ENCODE data around the gene KBTBD13.

Gene KBTBD13

GRCh38 chr15:65077981-65078352 is 1.4 kb downstream of the KBTBD13 start:
- DNase-seq (ENCODE audit: extremely low read depth, low read depth): no peak

GRCh38 chr15:65079580-65079979 is 3.0 kb downstream of the KBTBD13 start:
- DNase-seq (ENCODE audit: extremely low read depth, low read depth): no peak
- no peak for TF ChIP-seq CTCF (IDR thresholded peaks at IDR 0.05; ENCODE audit: low read depth, low read length)

More at GRCh38 chr15:65077981-65078352, 1.4 kb downstream of the KBTBD13 start:
- peak; percentile 75 for TF ChIP-seq CTCF (IDR thresholded peaks at IDR 0.05; ENCODE audit: low read depth, low read length)

GRCh38 chr15:65081270-65081669 is 4.7 kb downstream of the KBTBD13 start:
- DNase-seq (ENCODE audit: extremely low read depth, low read depth): no peak
- TF ChIP-seq CTCF (IDR thresholded peaks at IDR 0.05; ENCODE audit: low read depth, low read length): no peak

- no peak for DNase-seq (ENCODE audit: extremely low read depth, low read depth)
- TF ChIP-seq CTCF (IDR thresholded peaks at IDR 0.05; ENCODE audit: low read depth, low read length): no peak
These were observed 5.2 kb downstream of the KBTBD13 start for GRCh38 chr15:65081758-65082157.

GRCh38 chr15:65082303-65082953 is 5.9 kb downstream of the KBTBD13 start:
- no peak for TF ChIP-seq CTCF (IDR thresholded peaks at IDR 0.05; ENCODE audit: low read depth, low read length)
- no peak for DNase-seq (ENCODE audit: extremely low read depth, low read depth)

- DNase-seq (ENCODE audit: extremely low read depth, low read depth): no peak
- TF ChIP-seq CTCF (IDR thresholded peaks at IDR 0.05; ENCODE audit: low read depth, low read length): peak; percentile 48
These were observed 6.7 kb downstream of the KBTBD13 start for GRCh38 chr15:65083262-65083701.

- no peak for TF ChIP-seq CTCF (IDR thresholded peaks at IDR 0.05; ENCODE audit: low read depth, low read length)
- DNase-seq (ENCODE audit: extremely low read depth, low read depth): no peak
These were observed 8.1 kb downstream of the KBTBD13 start for GRCh38 chr15:65084500-65085206.

All from AG09319 (cell line).